Stimulated activated CD4-positive, alpha-beta T cell treated with anti-CD3 and anti-CD28 coated beads, Interleukin-1b, Interleukin-23, amount 100 ng/mL, for 24 hours (primary cell): ENCODE measurements around the gene ANKRD22.

Experiments
- DNase-seq, 4 experiments: peaks; one replicate each; pipeline ENCODE4 v3.0.0-alpha.2; 2020; ENCODE audit warnings: low read depth in 4 of 4, low spot score in 1 of 4

Gene ANKRD22

DNA sequence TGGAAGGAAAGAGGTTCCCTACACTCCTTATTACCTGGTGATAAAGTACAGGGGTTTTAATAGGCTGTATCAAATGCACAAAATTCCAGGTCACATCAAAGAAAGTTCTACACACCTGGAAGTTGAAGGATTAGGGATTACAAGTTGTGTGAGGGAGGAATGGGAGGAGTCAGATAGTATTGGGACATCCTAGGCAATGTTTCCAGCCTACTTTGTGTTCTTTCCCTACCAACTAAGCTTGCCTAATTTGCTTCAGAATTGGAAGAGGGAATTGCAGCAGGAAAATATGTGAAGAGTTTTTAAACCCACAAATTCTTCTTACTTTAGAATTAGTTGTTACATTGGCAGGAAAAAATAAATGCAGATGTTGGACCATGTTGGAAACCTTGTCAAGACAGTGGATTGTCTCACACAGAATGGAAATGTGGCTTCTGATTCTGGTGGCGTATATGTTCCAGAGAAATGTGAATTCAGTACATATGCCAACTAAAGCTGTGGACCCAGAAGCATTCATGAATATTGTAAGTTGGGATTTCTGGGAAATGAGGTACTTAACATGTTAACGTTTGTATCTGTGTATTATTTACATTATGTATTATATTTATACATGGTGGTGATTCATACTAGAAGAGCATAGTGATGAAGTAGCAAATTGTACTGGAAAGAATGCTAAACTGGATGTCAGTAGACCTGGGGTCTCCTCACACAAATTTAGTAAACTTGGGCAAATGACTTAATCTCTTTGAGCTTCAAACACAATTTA lies 48.9 kb downstream of the ANKRD22 start, which contains the start of gene LIPM:
LIPM (plus strand) TSS at position 208 of the 763 bp plus-strand sequence; CDS start at position 375, 167 bp downstream.
- DNase-seq, result no peak

DNA sequence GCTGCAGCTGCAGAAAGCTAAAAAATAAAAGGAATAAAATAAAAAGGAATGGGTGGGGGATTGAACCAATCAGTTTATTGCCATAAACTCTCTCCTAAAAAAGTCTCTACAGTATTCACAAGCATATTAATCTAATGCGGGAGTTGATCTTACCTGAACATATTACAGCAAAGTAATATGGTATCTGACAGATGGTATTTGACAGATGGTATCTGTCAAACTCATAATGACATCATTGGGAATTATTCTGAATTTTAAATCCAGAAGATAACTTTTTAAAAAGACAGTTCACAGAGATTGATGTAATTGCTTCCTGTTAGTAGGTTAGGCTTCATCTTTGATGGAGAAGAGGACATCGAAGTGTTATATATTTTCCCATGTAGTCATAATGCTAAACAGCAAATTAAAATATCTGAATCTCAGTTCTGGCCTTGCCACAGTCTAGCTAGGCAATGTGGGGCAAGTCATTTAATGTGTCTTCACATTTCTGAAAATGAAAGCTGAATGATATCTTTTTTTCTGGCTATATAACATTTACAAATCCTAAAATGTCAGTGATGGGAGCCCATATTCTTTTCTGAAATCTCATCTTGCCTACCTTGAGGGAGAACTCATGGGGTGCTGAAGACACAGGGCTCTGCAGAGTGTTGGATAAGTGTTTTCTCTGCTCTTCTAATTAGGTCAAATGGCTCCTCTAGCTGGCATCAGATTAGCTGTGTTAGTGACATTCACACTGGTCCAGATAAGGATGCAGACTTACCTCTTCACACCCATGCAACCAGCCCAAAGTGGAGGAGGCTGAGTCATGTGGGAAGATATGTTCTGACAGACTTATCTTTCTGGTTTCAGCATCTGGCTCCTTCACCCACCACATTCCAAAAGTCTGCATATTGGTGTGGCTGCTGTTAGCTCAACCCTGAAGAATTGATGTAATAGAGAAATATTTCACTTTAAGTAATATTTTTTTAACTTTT lies 51.2 kb downstream of the ANKRD22 start:
- no peak for DNase-seq

DNA sequence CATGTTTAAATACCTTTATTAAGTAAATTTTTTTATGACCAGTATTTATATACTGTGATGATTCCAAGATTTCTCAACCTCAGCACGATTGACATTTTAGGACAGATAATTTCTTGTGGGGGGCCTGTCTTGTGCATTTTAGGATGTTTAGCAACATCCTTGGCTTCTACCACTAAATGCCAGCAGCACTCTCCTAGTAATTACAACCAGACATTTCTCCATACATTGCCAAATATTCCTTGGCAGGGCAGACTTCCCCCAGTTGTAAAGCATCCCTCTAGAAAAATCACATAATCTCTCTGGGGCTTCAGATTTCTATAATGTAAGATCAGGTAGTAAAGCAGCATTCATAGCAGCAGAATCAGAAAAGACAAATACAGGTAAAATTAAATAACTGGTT lies 56.9 kb downstream of the ANKRD22 start:
- DNase-seq, result no peak

DNA sequence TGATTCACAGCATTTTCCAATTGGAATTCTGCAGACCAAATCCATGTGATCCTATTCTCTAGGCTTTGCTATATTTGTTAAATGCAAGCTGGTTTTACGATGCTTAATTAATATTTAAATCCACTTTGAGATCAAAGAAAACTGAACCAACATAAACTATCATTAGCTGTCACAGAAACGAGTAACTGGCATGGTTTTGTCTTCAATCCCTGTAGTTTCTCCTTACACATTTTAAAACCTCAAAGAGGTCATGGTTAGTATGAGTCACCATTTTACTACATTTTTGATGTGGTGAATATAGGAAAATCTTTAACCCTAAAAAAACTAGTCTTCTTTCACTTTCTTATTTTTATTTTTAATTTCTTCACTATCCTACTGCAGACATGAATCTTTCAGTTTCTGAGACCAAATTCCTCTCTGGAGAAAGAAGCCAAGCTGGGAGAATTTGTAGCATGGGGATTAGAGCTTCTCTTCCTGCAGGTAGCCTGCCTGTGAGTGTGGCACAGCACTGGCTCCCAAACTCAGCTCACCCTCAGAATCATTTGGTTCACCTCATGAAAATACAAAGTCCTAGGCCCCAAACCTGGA lies 57.8 kb downstream of the ANKRD22 start:
- DNase-seq, result no peak

DNA sequence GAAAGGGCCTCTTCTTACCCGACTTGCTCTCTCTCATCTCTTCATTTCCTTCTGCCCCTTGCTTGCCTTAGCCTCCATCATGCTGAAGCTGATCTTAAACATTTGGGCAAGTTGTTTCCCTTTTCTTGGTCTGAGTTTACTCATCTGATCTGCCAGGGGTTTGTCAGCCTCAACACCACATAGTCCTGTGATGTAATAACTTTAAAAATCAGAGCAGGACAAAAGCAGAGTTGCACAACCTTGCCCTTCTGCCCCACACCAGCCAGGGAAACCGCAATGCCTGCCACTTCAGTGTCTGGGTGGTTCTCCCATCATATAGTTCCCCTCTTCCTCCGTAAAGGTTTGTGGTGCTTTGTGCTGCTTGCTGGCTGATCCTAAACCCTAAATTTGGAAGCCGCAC lies 59.0 kb downstream of the ANKRD22 start:
- no peak for DNase-seq

DNA sequence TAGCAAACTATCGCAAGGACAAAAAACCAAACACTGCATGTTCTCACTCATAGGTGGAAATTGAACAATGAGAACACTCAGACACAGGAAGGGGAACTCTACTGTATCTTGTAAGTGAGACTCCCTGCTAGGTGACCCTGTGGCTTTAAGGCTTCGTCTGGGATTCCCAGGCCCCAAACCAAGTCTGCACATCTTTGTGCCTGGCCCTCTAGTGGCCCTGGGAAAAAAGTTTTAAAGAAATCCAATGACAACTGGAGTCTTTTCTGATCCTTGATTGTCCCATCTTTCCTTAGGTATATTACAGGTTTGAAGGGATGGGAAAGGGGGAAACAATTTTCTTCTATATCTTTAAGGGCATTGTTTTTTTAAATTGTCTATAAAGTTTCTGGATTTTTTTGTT lies 59.7 kb downstream of the ANKRD22 start:
- DNase-seq, result no peak

DNA sequence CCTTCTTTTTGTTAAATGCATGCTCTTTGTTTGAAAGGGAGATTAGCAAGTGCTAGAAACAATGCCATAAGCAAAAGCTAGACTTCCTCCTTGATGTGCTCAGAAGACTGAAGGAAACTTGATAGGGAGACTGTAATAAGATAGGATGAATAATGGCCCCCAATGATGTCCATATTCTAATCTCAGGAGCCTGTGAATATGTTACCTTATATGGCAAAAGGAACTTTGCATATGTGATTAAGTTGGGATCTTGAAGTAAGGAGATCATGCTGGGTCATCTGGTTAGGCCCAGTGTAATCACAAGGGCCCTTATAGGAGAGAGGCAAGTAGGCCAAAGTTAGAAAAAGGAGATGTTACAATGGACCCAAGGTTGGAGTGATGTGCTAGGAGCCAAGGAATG lies 62.7 kb downstream of the ANKRD22 start:
- DNase-seq, result no peak

DNA sequence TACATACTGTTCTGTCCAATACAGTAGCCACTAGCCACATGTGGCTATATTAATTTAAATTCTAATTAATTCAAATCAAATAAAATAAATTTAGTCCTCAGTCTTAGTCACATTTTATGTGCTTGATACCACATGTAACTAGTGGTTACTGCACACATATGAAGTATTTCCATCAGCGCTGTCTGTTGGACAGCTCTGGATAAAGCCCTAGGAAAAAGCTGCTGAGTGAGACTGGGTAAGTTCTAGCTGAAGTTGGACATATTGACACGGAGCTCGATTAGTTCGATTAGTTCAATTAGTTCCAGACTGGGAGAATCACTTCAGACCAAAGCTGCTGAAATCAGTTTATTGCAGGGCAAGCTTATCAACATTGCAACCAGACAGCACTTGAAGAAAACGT lies 64.2 kb downstream of the ANKRD22 start:
- no peak for DNase-seq

DNA sequence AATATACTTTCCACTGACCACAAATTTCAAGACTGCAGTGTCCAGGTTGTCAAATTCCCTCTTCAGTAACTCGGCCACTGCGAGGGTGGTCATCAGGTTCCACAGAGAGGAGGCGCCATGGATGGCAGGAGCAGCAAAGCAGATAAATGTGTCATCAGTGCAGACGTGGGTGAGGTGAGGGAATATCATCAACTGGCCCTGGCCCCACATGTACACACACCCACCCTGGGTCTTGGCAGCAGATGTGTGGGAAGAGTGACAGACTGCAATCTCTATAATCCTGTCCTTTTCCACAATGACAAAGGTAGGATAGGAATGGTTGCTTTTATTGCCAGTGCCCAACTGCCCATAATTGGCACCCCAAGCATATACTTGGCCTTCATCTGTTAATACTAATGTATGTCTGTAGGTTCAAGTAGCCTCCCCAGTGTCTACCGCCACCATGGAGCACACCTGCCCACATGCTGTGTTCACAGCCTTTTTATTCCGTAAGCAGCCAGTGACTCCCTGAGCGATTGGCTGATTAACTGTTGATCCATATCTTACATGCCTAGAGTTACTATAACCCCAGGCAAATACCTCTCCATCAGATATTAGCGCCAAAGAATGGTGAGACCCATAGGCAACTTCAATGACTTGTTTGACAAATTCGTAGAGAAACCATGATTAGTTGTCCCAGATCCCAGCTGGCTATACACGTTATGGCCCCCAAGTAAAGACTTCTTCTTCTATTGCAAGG lies 65.4 kb downstream of the ANKRD22 start:
- no peak for DNase-seq

DNA sequence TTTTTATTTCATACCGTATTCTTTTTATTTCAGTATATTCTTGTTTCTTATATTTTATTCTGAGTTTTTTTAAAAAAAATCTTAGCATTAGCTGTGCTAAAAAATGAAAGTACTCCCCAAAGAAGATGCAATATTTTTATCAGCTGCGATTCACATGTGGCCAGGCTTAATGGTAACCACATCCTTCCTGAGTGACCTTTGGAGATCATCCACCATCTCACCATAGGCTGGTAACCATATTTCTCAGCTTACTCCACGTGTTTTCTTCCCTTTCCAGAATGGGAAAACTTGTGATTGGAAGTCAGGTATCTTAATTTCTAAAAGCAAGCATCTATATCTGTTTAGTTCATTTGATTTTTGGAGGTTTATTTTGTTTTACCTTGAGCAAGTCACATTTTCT lies 67.9 kb downstream of the ANKRD22 start:
- DNase-seq, result no peak

DNA sequence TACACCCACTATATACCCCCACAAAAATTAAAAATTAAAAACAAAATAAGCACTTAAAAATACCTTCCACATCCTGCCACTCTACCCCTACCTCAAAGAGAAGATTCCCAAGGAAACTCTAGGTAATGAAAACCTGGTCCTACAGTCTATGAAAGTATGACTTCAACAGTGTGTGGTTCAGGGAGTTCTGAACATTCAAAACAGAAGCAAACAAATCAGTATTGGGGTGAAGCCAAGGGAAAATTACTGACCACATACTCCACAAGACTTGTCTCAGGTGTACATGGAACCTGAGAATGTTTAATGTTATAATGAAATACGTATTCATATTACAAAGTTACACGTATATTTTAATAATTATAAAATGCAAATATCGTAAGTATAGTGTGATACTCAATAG lies 69.4 kb downstream of the ANKRD22 start:
- DNase-seq, result no peak

DNA sequence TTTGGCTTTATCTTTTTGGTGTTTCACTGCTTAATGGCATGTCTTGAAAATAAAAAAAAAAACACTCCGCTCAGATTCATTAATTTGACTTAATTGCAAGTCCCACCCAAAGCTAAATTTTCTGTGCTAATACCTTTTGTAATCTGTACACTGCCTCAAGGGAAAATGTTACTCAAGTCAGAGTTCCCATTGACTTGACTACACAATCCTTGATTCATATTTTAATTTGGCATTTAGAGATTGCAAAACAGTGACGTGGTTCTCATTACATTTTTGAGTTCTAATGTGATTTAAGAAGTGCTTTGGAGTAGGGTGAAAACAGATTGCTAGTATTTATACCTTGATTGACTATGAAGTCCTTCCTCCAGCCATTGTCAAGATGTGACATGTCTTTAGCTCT lies 70.4 kb downstream of the ANKRD22 start:
- DNase-seq, result no peak
